HepG2 (cell line): Measurements from ENCODE around the gene SPAG7. TPM values are rescaled to one million over a fixed set of nuclear protein-coding genes. Genes with fewer than 3 reads are reported as not detected.
A peak's percentile ranks its signal among the peaks of the same experiment; 100 is the strongest.

ENCODE experiments used
- ARID3A ChIP-seq: IDR thresholded peaks from 2 replicates; pipeline ENCODE4 v1.6.1; 2012; ENCODE audit warnings: low read depth, low read length, improper control_type of control experiment
- ATF3 ChIP-seq: sonication (generic); formaldehyde crosslinking; IDR thresholded peaks from 2 replicates; pipeline ENCODE4 v1.4.0; 2020; ENCODE audit warnings: missing genetic modification reagents
- CBX2 ChIP-seq, 2 experiments: fragments of 200-600 bp in 1 of 2; sonication (generic); formaldehyde crosslinking in 1 of 2; IDR thresholded peaks; 2 replicates each; pipeline versions ENCODE4 v1.7.0 to v1.8.1; 2018 to 2022; ENCODE audit warnings: low read depth in 2 of 2, low read length in 1 of 2, mild to moderate bottlenecking in 1 of 2, missing genetic modification reagents in 1 of 2
- ELF4 ChIP-seq: sonication (generic); formaldehyde crosslinking; IDR thresholded peaks from 2 replicates; pipeline ENCODE4 v1.5.0; 2020; ENCODE audit warnings: missing genetic modification reagents, mild to moderate bottlenecking, moderate library complexity, borderline replicate concordance
- ELK4 ChIP-seq: sonication (generic); formaldehyde crosslinking; IDR thresholded peaks from 2 replicates; pipeline ENCODE4 v1.9.0; 2021; ENCODE audit warnings: missing genetic modification reagents, borderline replicate concordance
- KLF9 ChIP-seq: IDR thresholded peaks from 2 replicates; pipeline ENCODE4 v1.6.1; 2016; ENCODE audit warnings: low read depth
- NR2C2 ChIP-seq: sonication (generic); formaldehyde crosslinking; IDR thresholded peaks from 2 replicates; pipeline ENCODE4 v1.4.0; 2020; ENCODE audit warnings: missing genetic modification reagents, mild to moderate bottlenecking, moderate library complexity, borderline replicate concordance
- RAD21 ChIP-seq: fragments of 450-650 bp; formaldehyde crosslinking; IDR thresholded peaks from 2 replicates; pipeline ENCODE4 v1.5.0; 2020; ENCODE audit warnings: mild to moderate bottlenecking
- SP5 ChIP-seq: IDR thresholded peaks from 2 replicates; pipeline ENCODE4 v1.6.1; 2016; ENCODE audit warnings: low read depth, borderline replicate concordance
- THAP9 ChIP-seq: sonication (generic); formaldehyde crosslinking; IDR thresholded peaks from 2 replicates; pipeline ENCODE4; 2020; ENCODE audit warnings: missing genetic modification reagents, mild to moderate bottlenecking, borderline replicate concordance
- YEATS2 ChIP-seq: sonication (generic); formaldehyde crosslinking; IDR thresholded peaks from 2 replicates; pipeline ENCODE4 v1.4.0; 2020; ENCODE audit warnings: missing genetic modification reagents, borderline replicate concordance
- ZBTB38 ChIP-seq: sonication (generic); formaldehyde crosslinking; IDR thresholded peaks from 2 replicates; pipeline ENCODE4 v1.5.1; 2020; ENCODE audit warnings: mild to moderate bottlenecking, missing genetic modification reagents
- ZBTB43 ChIP-seq: sonication (generic); formaldehyde crosslinking; conservative IDR thresholded peaks from 2 replicates; pipeline ENCODE4 v1.4.0; 2020; ENCODE audit warnings: missing genetic modification reagents
- ZGPAT ChIP-seq: IDR thresholded peaks from 2 replicates; pipeline ENCODE4 v1.6.1; 2016; ENCODE audit warnings: mild to moderate bottlenecking
- ZNF121 ChIP-seq: sonication (generic); formaldehyde crosslinking; IDR thresholded peaks from 2 replicates; pipeline ENCODE4 v1.5.0; 2020; ENCODE audit warnings: mild to moderate bottlenecking, missing genetic modification reagents
- ZNF784 ChIP-seq: sonication (generic); formaldehyde crosslinking; IDR thresholded peaks from 2 replicates; pipeline ENCODE4 v1.5.1; 2020; ENCODE audit warnings: missing genetic modification reagents, mild to moderate bottlenecking, borderline replicate concordance
- ZNF850 ChIP-seq: sonication (generic); formaldehyde crosslinking; conservative IDR thresholded peaks from 2 replicates; pipeline ENCODE4 v1.9.0; 2021; ENCODE audit warnings: mild to moderate bottlenecking, missing genetic modification reagents
- ZSCAN30 ChIP-seq: sonication (generic); formaldehyde crosslinking; IDR thresholded peaks from 2 replicates; pipeline ENCODE4 v1.5.0; 2020; ENCODE audit warnings: mild to moderate bottlenecking, missing genetic modification reagents
- polyA plus RNA-seq, 8 experiments: library from polyadenylated mRNA; depleted of rRNA in 3 of 8; stranded (reverse) in 7 of 8; unstranded in 1 of 8; fragments of >200 nt; fragmentation: Illumina TruSeq in 4 of 8; extraction: Trizol in 4 of 8; gene quantifications; 2 replicates each; pipeline versions ENCODE4 v1.2.1 to v1.2.3, GENCODE V29; 2011 to 2016; ENCODE audit warnings: low read depth in 4 of 8, missing spikeins in 1 of 8, mixed read lengths in 1 of 8; ENCODE audit not compliant: insufficient read depth in 1 of 8
- total RNA-seq, 5 experiments: library from RNA; depleted of rRNA; stranded (reverse); fragments of >200 nt; fragmentation: Illumina TruSeq; extraction: Trizol; gene quantifications; 2 replicates each; pipeline ENCODE4 v1.2.3, GENCODE V29; 2016; ENCODE audit warnings: low read depth in 1 of 5

Gene SPAG7
- total and polyA plus RNA-seq, 2 of the 13 experiments (the other 11 are each of a cell fraction or from before 2014, with no cell fraction given) = 51.0 to 59.0 TPM

- TF ChIP-seq SP5 = peak; percentile 50; the same call in 1 of the 2 replicates
- TF ChIP-seq ZBTB38 (CRISPR knock-in tag) = no peak; the same call in 1 of the 2 replicates
- peak; percentile 54; the same call in 1 of the 2 replicates for TF ChIP-seq KLF9 (CRISPR knock-in tag)
- TF ChIP-seq ZNF784 (CRISPR knock-in tag) = 0 out of 2 replicates have a peak, but pooled peaks have one; percentile 37
- no peak for TF ChIP-seq ARID3A
- peak; percentile 87; the same call in 1 of the 2 replicates for TF ChIP-seq ZGPAT (CRISPR knock-in tag)
- peak; percentile 37; the same call in 1 of the 2 replicates for TF ChIP-seq THAP9 (CRISPR knock-in tag)
- TF ChIP-seq ELK4 = no peak
- TF ChIP-seq ZBTB43 (CRISPR knock-in tag) = no peak
- peak; percentile 54; the same call in 1 of the 2 replicates for TF ChIP-seq ZNF121 (CRISPR knock-in tag)
- no peak for TF ChIP-seq CBX2 (IDR thresholded peaks at IDR 0.05; ENCODE audit: low read depth, low read length)
- TF ChIP-seq CBX2 (CRISPR knock-in tag; IDR thresholded peaks at IDR 0.05; ENCODE audit: low read depth) = no peak
- TF ChIP-seq RAD21 (CRISPR knock-in tag) = peak; percentile 15; the same call in 1 of the 2 replicates
- TF ChIP-seq YEATS2 (CRISPR knock-in tag) = peak; percentile 83; the same call in 1 of the 2 replicates
- no peak for TF ChIP-seq ZSCAN30 (CRISPR knock-in tag)
- peak; percentile 22; the same call in 1 of the 2 replicates for TF ChIP-seq NR2C2 (CRISPR knock-in tag)
- 0 out of 2 replicates have a peak, but pooled peaks have one; percentile 40 for TF ChIP-seq ZNF850
- TF ChIP-seq ATF3 (CRISPR knock-in tag) = no peak
- TF ChIP-seq ELF4 (CRISPR knock-in tag) = no peak
Measured at GRCh38 chr17:4998732-4999429, 31.3 kb upstream of the SPAG7 start (continued).
